Small intestine (tissue), 7 donors: Measurements from ENCODE around the gene KCNH6. TPM values are rescaled to one million over a fixed set of nuclear protein-coding genes. Genes with fewer than 3 reads are reported as not detected.

Experiments
- DNase-seq, 2 donors: peaks; one replicate each; pipeline versions ENCODE4 v3.0.0 to v3.0.0-alpha.2; 2013
- FAIRE-seq: peaks from 2 replicates; lab custom pipeline; 2012; peaks lifted over from hg19 to GRCh38; lab: Jason Lieb, UNC
- H3K27ac ChIP-seq, 3 donors: one replicate each; pipeline ENCODE4 v1.5.1; 2013; ENCODE audit warnings: low read length in 2 of 3, mild to moderate bottlenecking in 2 of 3, control low read depth in 1 of 3, inconsistent platforms in 1 of 3, low read depth in 1 of 3, moderate library complexity in 1 of 3
- H3K27me3 ChIP-seq, 3 donors: one replicate each; pipeline ENCODE4 v1.6.1; 2013; ENCODE audit warnings: low read length in 3 of 3, inconsistent platforms in 1 of 3; ENCODE audit not compliant: control insufficient read depth in 3 of 3, insufficient read depth in 3 of 3
- H3K36me3 ChIP-seq, 3 donors: one replicate each; pipeline ENCODE4 v1.6.1; 2013; ENCODE audit warnings: low read length in 3 of 3, inconsistent platforms in 1 of 3, low read depth in 1 of 3, mild to moderate bottlenecking in 1 of 3, moderate library complexity in 1 of 3; ENCODE audit not compliant: control insufficient read depth in 3 of 3, insufficient read depth in 2 of 3
- H3K4me1 ChIP-seq, 3 donors: one replicate each; pipeline ENCODE4 v1.6.1; 2013; ENCODE audit warnings: low read length in 2 of 3, inconsistent platforms in 1 of 3, low read depth in 1 of 3, mild to moderate bottlenecking in 1 of 3, moderate library complexity in 1 of 3; ENCODE audit not compliant: control insufficient read depth in 3 of 3, insufficient read depth in 2 of 3
- H3K4me3 ChIP-seq, 3 donors: one replicate each; pipeline ENCODE4 v1.5.1; 2013; ENCODE audit warnings: low read length in 3 of 3, control low read depth in 1 of 3, inconsistent platforms in 1 of 3, low read depth in 1 of 3, mild to moderate bottlenecking in 1 of 3, moderate library complexity in 1 of 3
- H3K9me3 ChIP-seq, 2 donors: one replicate each; pipeline ENCODE4 v1.6.1; 2013; ENCODE audit warnings: low read depth in 1 of 2, low read length in 1 of 2; ENCODE audit not compliant: control insufficient read depth in 2 of 2, insufficient read depth in 1 of 2
- WGBS, 3 donors: extraction: QIAGEN DNeasy Blood & Tissue Kit; methylation state at CpG; one replicate each; pipeline ENCODE4 v1.1.7; 2013; 5-methylcytosine and 5-hydroxymethylcytosine counted together
- polyA plus RNA-seq, 4 donors: library from polyadenylated mRNA; stranded (reverse) in 3 of 4; unstranded in 1 of 4; fragments of 200-250 nt in 3 of 4; fragments of 120-200 nt in 1 of 4; gene quantifications; one replicate each; pipeline versions ENCODE4 v1.2.1 to v1.2.3, GENCODE V29; 2013
- donor health status: healthy with polysubstance abuse.
- donor health status: control.
- donor health status: control.
- donor health status: Bipolar disorder and iron deficiency.
- donor health status: healthy.

Gene KCNH6
- polyA plus RNA-seq, 4 donors: 0.43 to 8.0 (median 0.76) TPM

DNA sequence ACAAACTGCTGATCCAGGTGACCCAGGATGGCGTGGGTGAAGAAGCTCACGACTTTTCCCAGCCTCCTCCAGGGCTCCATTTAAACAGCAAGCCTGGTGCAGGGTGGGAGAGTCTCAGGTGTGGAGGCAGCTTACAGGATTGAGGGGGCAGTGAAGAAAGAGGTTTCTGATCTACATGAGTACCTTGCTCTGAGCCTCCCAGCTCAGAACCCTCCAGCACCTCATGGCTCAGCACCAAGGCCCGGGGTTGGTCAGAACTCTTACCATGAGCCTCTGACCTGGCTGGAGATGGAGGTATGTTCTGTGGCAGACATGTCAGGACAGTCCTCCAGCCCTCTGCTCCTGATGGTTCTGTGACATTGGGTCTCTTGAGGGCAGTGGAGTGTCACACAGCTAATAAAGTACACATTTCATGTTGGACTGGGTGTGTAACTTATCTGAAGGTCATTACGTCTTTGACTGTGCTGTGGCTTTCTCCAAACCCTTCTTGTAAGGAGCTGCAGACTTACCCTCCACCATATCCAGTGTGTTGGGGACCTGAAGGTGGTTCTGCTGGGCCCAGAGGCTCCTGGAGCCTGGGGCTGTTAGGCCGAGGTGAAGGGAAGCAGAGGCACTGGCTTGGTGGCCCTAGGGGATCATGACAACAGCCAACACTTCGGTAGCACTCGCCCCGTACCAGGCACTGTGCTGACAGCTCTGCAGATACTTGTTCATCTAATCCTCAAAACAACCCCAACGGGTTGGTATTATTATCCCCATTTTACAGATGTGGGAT lies 23.3 kb downstream of the KCNH6 start:
- H3K27ac ChIP-seq: no peak overlapping the region
- DNase-seq: peak in 1 of 2 donors; percentile 8
- H3K27me3 ChIP-seq: no peaks in the 10 kb centered on the region
- H3K36me3 ChIP-seq: no peaks in the 10 kb centered on the region
- no peak overlapping the region for H3K4me3 ChIP-seq
- no peak for FAIRE-seq
- no peaks in the 10 kb centered on the region for H3K9me3 ChIP-seq
- H3K4me1 ChIP-seq: peaks cover 0 to 5% (median 0%) of the 10 kb centered on the region in 3 donors
- WGBS, 3 donors: 78 to 89% (median 85%) methylated on average over 9 of the region's 9 CpGs

DNA sequence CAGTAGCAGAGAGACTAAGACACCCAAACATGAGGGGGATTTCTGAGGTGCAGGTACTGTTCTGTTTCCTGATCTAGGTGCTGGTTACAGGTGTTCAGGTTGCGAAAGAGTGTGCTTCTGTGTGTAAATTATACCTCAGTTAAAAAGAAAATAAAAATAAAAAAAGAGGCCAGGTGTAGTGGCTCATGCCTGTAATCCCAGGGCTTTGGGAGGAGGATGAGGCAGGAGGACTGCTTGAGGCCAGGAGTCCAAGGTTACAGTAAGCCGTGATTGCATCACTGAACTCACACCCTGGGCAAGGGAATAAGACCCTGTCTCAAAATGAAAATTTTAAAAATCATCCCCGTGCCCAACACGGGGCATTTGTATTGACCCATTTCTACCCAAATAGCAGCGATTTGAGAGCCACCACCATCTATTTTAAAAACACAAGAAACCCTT lies 23.9 kb downstream of the KCNH6 start:
- Histone ChIP-seq H3K27ac (no peak overlapping the region), H3K4me1 (peaks cover 0 to 5% (median 0%) of the 10 kb centered on the region in 3 donors), H3K27me3 (no peaks in the 10 kb centered on the region), H3K36me3 (no peaks in the 10 kb centered on the region), H3K4me3 (no peak overlapping the region), H3K9me3 (no peaks in the 10 kb centered on the region)
- DNase-seq: no peak
- WGBS, 3 donors: 46 to 63% (median 50%) methylated on average over 5 of the region's 5 CpGs
- FAIRE-seq: no peak

DNA sequence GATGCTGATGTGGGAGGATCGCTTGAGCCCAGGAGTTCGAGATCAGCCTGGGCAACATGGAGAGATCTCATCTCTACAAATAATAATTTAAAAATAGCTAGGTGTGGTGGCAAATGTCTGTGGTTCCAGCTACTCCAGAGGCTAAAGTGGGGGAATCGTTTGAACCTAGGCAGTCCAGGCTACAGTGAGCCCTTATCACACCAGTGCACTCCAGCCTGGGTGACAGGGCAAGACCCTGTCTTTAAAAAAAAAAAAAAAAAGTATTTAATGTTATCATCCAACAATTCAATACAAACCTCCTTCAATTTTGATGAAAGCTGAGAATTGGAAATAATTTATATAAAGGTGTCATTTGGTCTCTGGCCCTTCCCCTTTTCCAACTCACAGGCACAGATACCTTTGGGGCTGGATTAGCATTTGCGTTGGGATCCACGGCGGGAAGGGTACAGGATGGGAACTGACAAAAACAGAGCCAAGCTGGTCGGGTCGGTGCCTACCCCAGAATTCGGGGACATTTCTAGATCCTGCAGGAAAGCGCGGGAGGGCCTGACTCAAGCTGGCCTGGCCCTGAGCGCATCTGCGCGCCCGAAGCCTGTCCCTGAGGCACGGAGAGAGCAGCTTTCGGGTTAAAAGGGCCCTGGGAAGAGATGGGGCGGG lies 26.3 kb downstream of the KCNH6 start:
- H3K36me3 ChIP-seq: peaks cover 0 to 6% (median 0%) of the 10 kb centered on the region in 3 donors
- H3K27ac ChIP-seq: peak overlapping the region; percentile 60 to 98 (median 69)
- DNase-seq (no peak), FAIRE-seq (no peak)
- H3K4me3 ChIP-seq: peak overlapping the region; percentile 51 to 89 (median 63)
- whole genome bisulfite sequencing, 3 donors: 16 to 20% (median 17%) methylated on average over 18 of the region's 18 CpGs
- H3K4me1 ChIP-seq: peaks cover 0 to 9% (median 5%) of the 10 kb centered on the region in 3 donors
- H3K27me3 ChIP-seq: no peaks in the 10 kb centered on the region
- no peaks in the 10 kb centered on the region for H3K9me3 ChIP-seq

DNA sequence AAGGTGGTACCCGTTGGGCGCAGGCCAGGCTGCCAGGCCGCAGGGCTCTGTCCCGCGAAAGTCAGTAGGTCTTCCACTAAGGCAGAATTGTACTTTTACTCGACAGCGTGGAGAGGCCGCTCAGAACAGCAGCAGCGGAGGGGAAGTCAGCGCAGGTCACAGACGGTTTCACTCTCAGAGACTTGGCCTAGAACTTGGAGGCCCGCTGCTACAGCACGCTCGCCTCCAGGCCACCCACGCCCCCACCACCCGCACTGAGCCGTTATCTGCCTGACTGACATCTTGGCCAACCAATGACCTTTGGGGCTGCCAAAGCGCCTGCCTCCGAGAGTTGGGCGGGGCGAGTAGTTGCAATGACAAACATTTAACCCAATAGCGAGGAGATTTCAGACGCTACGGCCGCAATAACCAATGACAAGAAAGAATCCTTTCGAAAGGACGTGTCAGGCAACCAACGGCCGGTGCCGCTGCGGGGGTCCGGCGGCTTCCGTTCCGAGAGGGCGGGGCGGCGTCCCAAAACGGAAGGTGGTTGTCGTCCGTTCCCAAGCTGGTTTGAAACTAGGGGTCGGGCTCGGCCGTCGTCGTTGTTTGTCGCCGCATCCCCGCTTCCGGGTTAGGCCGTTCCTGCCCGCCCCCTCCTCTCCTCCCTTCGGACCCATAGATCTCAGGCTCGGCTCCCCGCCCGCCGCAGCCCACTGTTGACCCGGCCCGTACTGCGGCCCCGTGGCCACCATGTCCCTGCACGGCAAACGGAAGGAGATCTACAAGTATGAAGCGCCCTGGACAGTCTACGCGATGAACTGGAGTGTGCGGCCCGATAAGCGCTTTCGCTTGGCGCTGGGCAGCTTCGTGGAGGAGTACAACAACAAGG lies 27.0 kb downstream of the KCNH6 start, which contains the start of gene DCAF7:
Gene DCAF7, plus strand, starts transcription at position 532 of the 871 bp plus-strand sequence. Its CDS starts 201 bp downstream, at position 733.
- 0% methylated on average over 64 to 72 of the region's 72 CpGs for WGBS, 3 donors
- peaks cover 0 to 9% (median 5%) of the 10 kb centered on the region in 3 donors for H3K4me1 ChIP-seq
- peak; percentile 100 for DNase-seq
- peak within 1 kb of the TSS; percentile 78 to 89 (median 87) for H3K4me3 ChIP-seq
- peak within 1 kb of the TSS; percentile 85 to 98 (median 94) for H3K27ac ChIP-seq
- no peaks in the 10 kb centered on the region for H3K9me3 ChIP-seq
- no peaks in the 10 kb centered on the region for H3K27me3 ChIP-seq
- FAIRE-seq: peak; percentile 47
- H3K36me3 ChIP-seq: peaks cover 0 to 6% (median 0%) of the 10 kb centered on the region in 3 donors

DNA sequence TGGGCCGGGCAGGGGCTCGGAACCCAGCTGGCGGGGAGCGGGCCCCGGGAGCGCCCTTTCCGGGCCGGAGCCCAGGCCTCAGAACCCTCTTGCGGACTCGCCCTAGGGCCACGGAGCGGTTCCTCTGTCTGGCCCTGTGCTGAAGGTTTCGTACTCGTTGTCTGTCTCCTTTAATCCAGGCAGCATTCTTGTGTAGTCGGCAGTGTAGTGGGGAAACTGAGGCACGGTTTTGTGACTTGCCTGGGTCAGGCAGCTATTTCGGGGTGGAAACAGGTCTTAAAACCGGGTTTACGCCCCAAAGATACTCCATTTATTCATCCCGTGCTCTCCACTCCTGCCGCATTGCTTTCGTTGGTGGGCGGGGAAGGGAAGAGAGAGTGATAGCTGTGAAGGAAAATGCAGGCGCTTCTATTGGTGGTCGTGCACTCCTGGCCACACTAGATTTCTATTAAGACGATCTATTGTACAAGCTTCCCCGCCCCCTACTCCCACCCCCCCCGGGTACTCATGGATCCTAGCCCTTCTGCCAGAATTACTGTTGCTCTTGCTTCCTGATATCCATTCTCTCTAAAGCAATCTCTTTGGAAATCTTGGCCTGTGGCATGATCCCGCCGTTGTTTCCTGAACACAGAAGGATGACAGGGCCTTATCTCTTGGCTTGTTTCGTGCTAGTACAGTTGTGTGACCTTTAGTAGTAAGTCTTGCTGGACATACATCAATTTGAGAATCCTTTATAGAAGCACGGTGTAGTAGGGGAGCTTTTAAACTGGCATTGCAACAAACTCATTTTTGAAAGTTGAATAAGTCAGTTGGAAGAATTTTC lies 27.9 kb downstream of the KCNH6 start:
- WGBS, 3 donors: 0% methylated on average over 31 to 32 of the region's 32 CpGs
- H3K27me3 ChIP-seq: no peaks in the 10 kb centered on the region

DNA sequence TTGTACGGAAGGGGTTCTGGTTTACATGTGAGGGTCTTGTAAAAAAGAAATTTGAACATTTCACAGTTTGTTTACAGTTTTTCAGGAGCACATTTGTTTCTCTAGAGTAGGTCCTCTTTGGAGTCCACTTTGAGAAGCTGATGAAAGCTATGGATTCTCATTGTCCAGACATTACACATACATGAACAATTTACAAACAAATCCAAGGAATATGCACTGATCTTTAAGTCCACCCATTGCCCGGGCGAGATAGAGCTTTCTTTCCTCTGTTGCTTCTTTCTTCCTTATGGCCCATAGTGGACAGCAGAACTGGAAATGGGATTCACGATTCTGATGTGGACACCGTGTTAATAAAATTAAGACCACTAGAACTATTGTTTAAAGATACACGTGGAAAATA lies 29.1 kb downstream of the KCNH6 start:
- 25 to 41% (median 33%) methylated on average over 6 of the region's 6 CpGs for WGBS, 3 donors
- H3K4me1 ChIP-seq: peaks cover 0 to 9% (median 5%) of the 10 kb centered on the region in 3 donors
- H3K4me3 ChIP-seq: peak overlapping the region in 2 of 3 donors; percentile 78 to 89
- H3K27ac ChIP-seq: no peak overlapping the region
- no peak for FAIRE-seq
- DNase-seq: no peak
- no peaks in the 10 kb centered on the region for H3K27me3 ChIP-seq
- H3K36me3 ChIP-seq: peaks cover 0 to 9% (median 2%) of the 10 kb centered on the region in 3 donors
- H3K9me3 ChIP-seq: peaks cover 0 to 1% of the 10 kb centered on the region in 2 donors

More for the DNA sequence above, 27.9 kb downstream of the KCNH6 start:
- peaks cover 0 to 9% (median under 1%) of the 10 kb centered on the region in 3 donors for H3K36me3 ChIP-seq
- FAIRE-seq (no peak), DNase-seq (peak; percentile 35 to 54)
- H3K9me3 ChIP-seq: no peaks in the 10 kb centered on the region
- peak overlapping the region; percentile 78 to 89 (median 87) for H3K4me3 ChIP-seq
- peaks cover 0 to 9% (median 5%) of the 10 kb centered on the region in 3 donors for H3K4me1 ChIP-seq
- peak overlapping the region; percentile 85 to 94 (median 90) for H3K27ac ChIP-seq

DNA sequence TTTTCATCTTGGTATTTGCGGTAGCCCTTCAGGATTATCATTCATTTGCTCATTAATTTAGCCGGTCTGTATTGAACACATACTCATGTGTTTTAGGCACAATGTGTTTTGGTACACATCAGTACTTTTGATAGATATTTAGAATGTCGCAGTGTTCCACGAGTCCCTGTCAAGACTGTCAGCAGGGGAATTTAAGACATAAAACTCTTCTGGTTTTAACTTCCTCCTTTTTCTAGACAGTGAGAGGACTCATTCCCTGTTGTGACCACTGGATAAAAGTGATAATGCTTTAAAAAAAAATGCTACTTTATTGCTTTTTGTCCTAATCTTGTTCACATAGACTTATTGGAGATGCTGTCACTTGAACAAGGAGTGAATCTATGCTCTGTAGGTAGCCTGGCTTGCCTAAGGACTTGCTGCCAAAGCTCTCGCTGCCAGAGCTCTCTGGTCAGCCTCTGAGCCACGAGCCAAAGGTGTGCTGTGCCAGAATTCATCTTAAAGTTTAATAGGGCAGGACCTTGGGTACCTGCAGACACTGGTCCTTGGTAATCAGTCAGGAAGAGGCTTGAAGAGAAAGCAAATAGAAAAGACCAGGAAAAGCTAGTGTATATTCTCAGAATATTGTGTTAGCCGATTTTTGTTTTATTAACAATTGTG lies 32.5 kb downstream of the KCNH6 start:
- no peak for DNase-seq
- Histone ChIP-seq H3K27ac (no peak overlapping the region), H3K36me3 (peaks cover 0 to 12% (median 2%) of the 10 kb centered on the region in 3 donors), H3K27me3 (no peaks in the 10 kb centered on the region), H3K9me3 (peaks cover 0 to 2% of the 10 kb centered on the region in 2 donors), H3K4me1 (peaks cover 0 to 5% (median 5%) of the 10 kb centered on the region in 3 donors), H3K4me3 (no peak overlapping the region)
- FAIRE-seq: no peak
- WGBS, 3 donors: 78 to 79% (median 78%) methylated on average over 7 of the region's 7 CpGs
